GM12891 (cell line): ENCODE data around the gene RASSF6.

Experiments used
- POLR2A ChIP-seq: IDR thresholded peaks from 2 replicates; pipeline ENCODE4 v1.6.1; 2011; ENCODE audit warnings: low read depth, low read length, control low read depth
- POLR2AphosphoS5 ChIP-seq: IDR thresholded peaks from 2 replicates; pipeline ENCODE4 v1.6.1; 2011; ENCODE audit warnings: low read depth, low read length, control low read depth
- TAF1 ChIP-seq: IDR thresholded peaks from 2 replicates; pipeline ENCODE4 v1.6.1; 2011; ENCODE audit warnings: low read depth, low read length, control low read depth

DNA sequence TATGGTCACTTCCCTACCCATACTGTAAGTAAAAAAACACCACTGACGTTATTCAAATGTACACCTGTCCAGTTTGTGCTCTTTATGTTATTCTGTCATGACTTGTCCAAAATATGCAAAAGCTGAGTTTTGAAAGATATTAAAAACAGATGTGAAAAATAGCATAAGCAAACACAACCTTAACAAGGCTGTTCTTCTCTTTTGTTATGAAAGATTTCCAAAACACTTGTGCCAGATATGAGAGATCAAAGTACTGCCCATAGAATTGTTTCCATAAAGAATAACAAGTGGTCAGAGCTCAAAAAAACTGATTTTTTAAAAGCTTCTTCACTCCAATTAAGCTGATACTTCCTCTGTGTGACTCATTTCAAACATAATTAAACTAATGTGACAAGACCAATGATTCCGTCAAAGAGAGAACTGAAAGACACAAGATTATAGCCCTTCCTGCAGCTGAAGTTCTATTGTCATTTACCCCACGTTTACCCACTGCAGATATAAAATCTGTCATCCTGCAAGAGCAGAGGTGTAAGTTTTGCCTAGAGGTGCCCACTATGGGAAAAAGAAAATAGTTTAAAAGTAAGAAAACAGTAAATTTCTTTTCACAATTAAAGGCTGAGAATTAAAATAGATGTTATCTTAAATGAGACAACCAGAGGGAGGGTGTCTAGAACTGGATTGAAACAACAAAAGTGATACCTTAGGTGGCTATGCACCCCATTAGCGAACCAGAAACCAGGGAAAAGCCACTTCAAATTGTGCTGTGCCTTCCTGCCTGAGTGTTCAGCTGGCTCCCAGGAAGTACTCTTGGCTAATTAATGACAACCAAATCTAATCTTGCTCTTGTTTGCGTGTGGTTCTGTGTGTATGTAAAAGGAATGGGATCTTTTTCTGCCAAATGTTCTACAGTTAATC lies 30.1 kb downstream of the RASSF6 start:
- TF ChIP-seq POLR2A (no peak), POLR2AphosphoS5 (no peak), TAF1 (no peak)
